Activated T-cell treated with anti-CD3 and anti-CD28 coated beads for 1 hour (primary cell): ENCODE results near the gene TRIM43B.
A peak's percentile ranks its signal among the peaks of the same experiment; 100 is the strongest.
"Not testable (repeated sequence)": the region's sequence is repeated elsewhere in the genome, so short reads cannot be mapped to it uniquely, and the experiment has no call there.

Source experiments
- DNase-seq: peaks from one replicate; pipeline ENCODE4 v3.0.0-alpha.2; 2020; ENCODE audit warnings: low read depth

TRIM43B gene

GRCh38 chr2:95484654-95485053, at the start of gene TRIM43B:
Gene TRIM43B, minus strand, starts transcription at chr2:95484754. Its CDS starts 2,040 bp downstream, at chr2:95482714.
- not testable (repeated sequence) for DNase-seq

GRCh38 chr2:95531254-95531771, 46.8 kb upstream of the TRIM43B start:
- DNase-seq, result no peak

GRCh38 chr2:95530734-95531133, 46.2 kb upstream of the TRIM43B start:
- no peak for DNase-seq

GRCh38 chr2:95526360-95527341, 42.1 kb upstream of the TRIM43B start:
- DNase-seq, result peak; percentile 47

- no peak for DNase-seq
Measured at GRCh38 chr2:95525294-95526035, 40.9 kb upstream of the TRIM43B start.

- DNase-seq, result no peak
Measured at GRCh38 chr2:95524195-95524594, 39.6 kb upstream of the TRIM43B start.

- DNase-seq, result no peak
Measured at GRCh38 chr2:95514718-95515117, 30.2 kb upstream of the TRIM43B start.

GRCh38 chr2:95514226-95514625, 29.7 kb upstream of the TRIM43B start:
- not testable (repeated sequence) for DNase-seq

- no peak for DNase-seq
Measured at GRCh38 chr2:95509408-95509807, 24.9 kb upstream of the TRIM43B start.

- no peak for DNase-seq
Measured at GRCh38 chr2:95505222-95505621, 20.7 kb upstream of the TRIM43B start.

GRCh38 chr2:95500854-95501253, 16.3 kb upstream of the TRIM43B start:
- DNase-seq, result no peak

GRCh38 chr2:95492076-95492475, 7.5 kb upstream of the TRIM43B start:
- not testable (repeated sequence) for DNase-seq

GRCh38 chr2:95475025-95475424, 9.5 kb downstream of the TRIM43B start:
- not testable (repeated sequence) for DNase-seq

GRCh38 chr2:95467984-95468383, 16.6 kb downstream of the TRIM43B start:
- DNase-seq, result not testable (repeated sequence)

- DNase-seq, result not testable (repeated sequence)
Measured at GRCh38 chr2:95466572-95466971, 18.0 kb downstream of the TRIM43B start.

GRCh38 chr2:95463292-95463691, 21.3 kb downstream of the TRIM43B start:
- DNase-seq, result not testable (repeated sequence)

- DNase-seq, result not testable (repeated sequence)
Measured at GRCh38 chr2:95445317-95445716, 39.2 kb downstream of the TRIM43B start.

- not testable (repeated sequence) for DNase-seq
Measured at GRCh38 chr2:95442474-95443099, 42.0 kb downstream of the TRIM43B start.

- not testable (repeated sequence) for DNase-seq
Measured at GRCh38 chr2:95435872-95436209, 48.7 kb downstream of the TRIM43B start.

- DNase-seq, result not testable (repeated sequence)
Measured at GRCh38 chr2:95435162-95435871, 49.2 kb downstream of the TRIM43B start.

- DNase-seq, result not testable (repeated sequence)
Measured at GRCh38 chr2:95434507-95435076, 50.0 kb downstream of the TRIM43B start.
